H9 (cell line): Measurements from ENCODE around the gene LARGE1. TPM values are rescaled to one million over a fixed set of nuclear protein-coding genes. Genes with fewer than 3 reads are reported as not detected.

ENCODE experiments used
- DNase-seq: peaks from one replicate; pipeline ENCODE4 v3.0.0-alpha.2; 2017
- H2AFZ ChIP-seq: one replicate; pipeline ENCODE4 v1.6.1; 2013; ENCODE audit warnings: mild to moderate bottlenecking, low read length, control low read depth, moderate library complexity
- H2AK5ac ChIP-seq: 2 replicates; pipeline ENCODE4 v1.6.1; 2013; ENCODE audit warnings: low read length, control low read depth, mixed read lengths; ENCODE audit not compliant: insufficient read length
- H2BK120ac ChIP-seq: one replicate; pipeline ENCODE4 v1.6.1; 2013; ENCODE audit warnings: low read depth, mild to moderate bottlenecking, low read length, control low read depth, inconsistent platforms; ENCODE audit not compliant: poor library complexity, severe bottlenecking
- H2BK12ac ChIP-seq: 2 replicates; pipeline ENCODE4 v1.6.1; 2013; ENCODE audit warnings: low read length, control low read depth, mixed read lengths, low read depth; ENCODE audit not compliant: insufficient read length
- H2BK15ac ChIP-seq: 2 replicates; pipeline ENCODE4 v1.6.1; 2013; ENCODE audit warnings: low read depth, low read length, control low read depth
- H2BK20ac ChIP-seq: one replicate; pipeline ENCODE4 v1.6.1; 2013; ENCODE audit warnings: low read depth, mild to moderate bottlenecking, low read length, control low read depth, inconsistent platforms; ENCODE audit not compliant: poor library complexity, severe bottlenecking
- H2BK5ac ChIP-seq: 2 replicates; pipeline ENCODE4 v1.6.1; 2013; ENCODE audit warnings: low read length, control low read depth, mixed read lengths; ENCODE audit not compliant: insufficient read length
- H3K14ac ChIP-seq: 2 replicates; pipeline ENCODE4 v1.6.1; 2013; ENCODE audit warnings: low read length, control low read depth; ENCODE audit not compliant: insufficient read depth
- H3K18ac ChIP-seq: 2 replicates; pipeline ENCODE4 v1.6.1; 2013; ENCODE audit warnings: low read depth, mild to moderate bottlenecking, mixed read lengths, low read length, control low read depth; ENCODE audit not compliant: insufficient read length
- H3K23ac ChIP-seq: 2 replicates; pipeline ENCODE4 v1.6.1; 2013; ENCODE audit warnings: low read length, control low read depth, mixed read lengths, low read depth; ENCODE audit not compliant: insufficient read length
- H3K23me2 ChIP-seq: 2 replicates; pipeline ENCODE4 v1.6.1; 2013; ENCODE audit warnings: low read depth, mild to moderate bottlenecking, mixed read lengths, low read length, control low read depth; ENCODE audit not compliant: insufficient read length, poor library complexity, severe bottlenecking
- H3K27ac ChIP-seq: 2 replicates; pipeline ENCODE4 v1.5.1; 2013; ENCODE audit warnings: low read length, control low read depth, mixed read lengths, low read depth; ENCODE audit not compliant: insufficient read length
- H3K27me3 ChIP-seq: 2 replicates; pipeline ENCODE4 v1.6.1; 2013; ENCODE audit warnings: low read length, control low read depth, inconsistent platforms; ENCODE audit not compliant: insufficient read depth
- H3K4ac ChIP-seq: 2 replicates; pipeline ENCODE4 v1.6.1; 2013; ENCODE audit warnings: low read depth, mild to moderate bottlenecking, control low read depth, inconsistent platforms, low read length, moderate library complexity
- H3K4me1 ChIP-seq: 2 replicates; pipeline ENCODE4 v1.6.1; 2013; ENCODE audit warnings: low read length, control low read depth, inconsistent platforms; ENCODE audit not compliant: insufficient read depth
- H3K4me2 ChIP-seq: 2 replicates; pipeline ENCODE4 v1.6.1; 2013; ENCODE audit warnings: low read length, control low read depth, mixed read lengths; ENCODE audit not compliant: insufficient read length, insufficient read depth
- H3K56ac ChIP-seq: 2 replicates; pipeline ENCODE4 v1.6.1; 2013; ENCODE audit warnings: low read depth, mild to moderate bottlenecking, mixed read lengths, low read length, control low read depth; ENCODE audit not compliant: insufficient read length
- H3K79me1 ChIP-seq: 2 replicates; pipeline ENCODE4 v1.6.1; 2013; ENCODE audit warnings: low read depth, mild to moderate bottlenecking, moderate library complexity, low read length, control low read depth, inconsistent platforms; ENCODE audit not compliant: insufficient read depth, poor library complexity, severe bottlenecking
- H3K79me2 ChIP-seq: 2 replicates; pipeline ENCODE4 v1.6.1; 2013; ENCODE audit warnings: low read length, control low read depth, inconsistent platforms; ENCODE audit not compliant: insufficient read depth
- H3K9ac ChIP-seq: 2 replicates; pipeline ENCODE4 v1.6.1; 2013; ENCODE audit warnings: low read length, control low read depth, mixed read lengths; ENCODE audit not compliant: insufficient read length; ENCODE audit errors: extremely low read depth
- H3K9me3 ChIP-seq: one replicate; pipeline ENCODE4 v1.6.1; 2013; ENCODE audit warnings: low read depth, low read length, inconsistent platforms; ENCODE audit not compliant: control insufficient read depth
- H3T11ph ChIP-seq: one replicate; pipeline ENCODE4 v1.6.1; 2013; ENCODE audit warnings: mild to moderate bottlenecking, low read length, control low read depth, inconsistent platforms
- H4K20me1 ChIP-seq: one replicate; pipeline ENCODE4 v1.6.1; 2013; ENCODE audit not compliant: control insufficient read depth, insufficient read length, insufficient read depth
- H4K5ac ChIP-seq: 2 replicates; pipeline ENCODE4 v1.6.1; 2013; ENCODE audit warnings: low read depth, mild to moderate bottlenecking, mixed read lengths, low read length, control low read depth; ENCODE audit not compliant: insufficient read length
- H4K8ac ChIP-seq: replicated peaks from 2 replicates; pipeline ENCODE4 v1.6.1; 2013; ENCODE audit warnings: low read length, control low read depth, mixed read lengths, low read depth; ENCODE audit not compliant: insufficient read length
- H4K91ac ChIP-seq: 2 replicates; pipeline ENCODE4 v1.6.1; 2013; ENCODE audit warnings: low read depth, mild to moderate bottlenecking, moderate library complexity, mixed read lengths, low read length, control low read depth; ENCODE audit not compliant: insufficient read length
- H3K27ac Mint-ChIP-seq, 3 experiments: 2 replicates in 2 of 3; 3 replicates in 1 of 3; pipeline ENCODE4 v1.8.0; 2020 to 2021; ENCODE audit warnings: mixed read lengths in 3 of 3, mild to moderate bottlenecking in 1 of 3, moderate library complexity in 1 of 3
- H3K27me3 Mint-ChIP-seq: 2 replicates; pipeline ENCODE4 v1.8.0; 2021; ENCODE audit warnings: low read depth, mild to moderate bottlenecking, moderate library complexity, mixed read lengths
- H3K36me3 Mint-ChIP-seq, 3 experiments: 2 replicates in 2 of 3; 3 replicates in 1 of 3; pipeline ENCODE4 v1.8.0; 2020 to 2021; ENCODE audit warnings: low read depth in 3 of 3, mixed read lengths in 3 of 3; ENCODE audit not compliant: insufficient read depth in 1 of 3
- H3K4me1 Mint-ChIP-seq, 2 experiments: 2 replicates each; pipeline ENCODE4 v1.8.0; 2020; ENCODE audit warnings: mixed read lengths in 2 of 2
- H3K4me3 Mint-ChIP-seq, 2 experiments: 2 replicates in 1 of 2; 3 replicates in 1 of 2; pipeline ENCODE4 v1.8.0; 2020 to 2021; ENCODE audit warnings: mild to moderate bottlenecking in 2 of 2, mixed read lengths in 2 of 2, moderate library complexity in 1 of 2
- H3K9me3 Mint-ChIP-seq, 2 experiments: 2 replicates in 1 of 2; 3 replicates in 1 of 2; pipeline ENCODE4 v1.8.0; 2020; ENCODE audit warnings: mild to moderate bottlenecking in 2 of 2, mixed read lengths in 2 of 2, moderate library complexity in 1 of 2
- CTCF ChIP-seq: fragments of 200-600 bp; sonication (generic); conservative IDR thresholded peaks from 3 replicates; pipeline ENCODE4 v1.8.0; 2021; ENCODE audit warnings: antibody characterized with exemption, mild to moderate bottlenecking
- WGBS: extraction: QIAGEN DNeasy Blood & Tissue Kit; methylation state at CpG from one replicate; pipeline ENCODE4 v1.1.7; 2013; ENCODE audit warnings: missing lambda C conversion rate, low lambda C conversion rate, mixed read lengths; ENCODE audit not compliant: insufficient read length; ENCODE audit errors: extremely low coverage; 5-methylcytosine and 5-hydroxymethylcytosine counted together
- total RNA-seq: library from RNA; stranded (reverse); gene quantifications from 2 replicates; pipeline ENCODE4 v1.2.1, GENCODE V29; 2021

The LARGE1 gene
- total RNA-seq, 1 experiment from 2014 or later, result 43.5 TPM

GRCh38 chr22:33576205-33576604 is 344.1 kb downstream of the LARGE1 start:
- no CpG with 5 or more reads among the region's 3 CpGs for WGBS

More at GRCh38 chr22:33576205-33576604, 344.1 kb downstream of the LARGE1 start:
- no peaks in the 10 kb centered on the region; a peak in 1 of 7 replicates for H3K36me3 Mint-ChIP-seq
- H2AFZ ChIP-seq, result no peak overlapping the region
- H2BK12ac ChIP-seq, result no peak overlapping the region
- H3K4me3 Mint-ChIP-seq, result no peak overlapping the region
- H3K56ac ChIP-seq, result no peak overlapping the region
- no peaks in the 10 kb centered on the region; the same call in 1 of the 2 replicates for H3K4me1 ChIP-seq
- H2AK5ac ChIP-seq, result no peak overlapping the region
- no peak overlapping the region for H2BK15ac ChIP-seq
- H3K9me3 Mint-ChIP-seq, result no peaks in the 10 kb centered on the region
- no peak overlapping the region for H3K18ac ChIP-seq
- no peak overlapping the region for H3K4ac ChIP-seq
- DNase-seq, result no peak
- no peak overlapping the region for H4K5ac ChIP-seq
- no peak for TF ChIP-seq CTCF
- H4K91ac ChIP-seq, result no peak overlapping the region
- no peak overlapping the region for H2BK5ac ChIP-seq
- no peak overlapping the region for H2BK120ac ChIP-seq
- no peak overlapping the region for H3K23ac ChIP-seq
- no peak overlapping the region for H4K8ac ChIP-seq
- H3K9me3 ChIP-seq, result no peaks in the 10 kb centered on the region
- H3K4me1 Mint-ChIP-seq, result peaks cover 11 to 23% of the 10 kb centered on the region in 2 experiments
- H4K20me1 ChIP-seq, result no peaks in the 10 kb centered on the region
- H3K27me3 Mint-ChIP-seq, result no peaks in the 10 kb centered on the region
- no peaks in the 10 kb centered on the region for H3K27me3 ChIP-seq
- H3K9ac ChIP-seq, result no peak overlapping the region
- no peak overlapping the region for H3K14ac ChIP-seq
- 0 out of 2 replicates have a peak, but pooled peaks cover 4% of the 10 kb centered on the region for H3K79me2 ChIP-seq
- H2BK20ac ChIP-seq, result no peak overlapping the region
- H3T11ph ChIP-seq, result no peak overlapping the region
- H3K79me1 ChIP-seq, result no peaks in the 10 kb centered on the region
- no peaks in the 10 kb centered on the region for H3K23me2 ChIP-seq
- H3K27ac ChIP-seq, result no peak overlapping the region
- H3K4me2 ChIP-seq, result no peak overlapping the region
- H3K27ac Mint-ChIP-seq, result no peak overlapping the region
